HG03025 (cell line): ENCODE results near the gene MRPS9.
A peak's percentile ranks its signal among the peaks of the same experiment; 100 is the strongest.

Experiments
- ATAC-seq: cut with Tn5 transposase; IDR thresholded peaks from one replicate; pipeline ENCODE4 v1.9.1; 2021; ENCODE audit warnings: mild to moderate bottlenecking, moderate library complexity; ENCODE audit not compliant: unreplicated experiment, low FRiP score

The MRPS9 gene

DNA sequence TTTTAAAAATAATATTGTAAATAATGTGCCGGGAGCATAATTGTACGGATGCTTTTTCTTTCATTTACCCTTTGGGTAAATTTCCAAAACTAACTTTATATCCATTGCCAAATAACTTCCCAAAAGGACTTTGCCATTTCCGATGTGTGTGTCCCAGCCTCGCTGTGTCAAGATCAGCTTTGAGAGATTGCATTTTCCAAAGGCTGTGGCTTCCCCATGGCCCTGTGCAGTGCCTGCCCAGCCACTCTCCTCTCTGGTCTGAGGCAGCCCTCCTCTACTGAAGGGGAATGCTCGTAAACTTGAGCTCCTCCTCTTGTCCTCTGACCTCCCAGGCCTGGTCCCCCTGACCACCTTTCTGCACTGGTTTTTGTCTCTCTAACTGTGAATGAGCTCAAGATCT is 78.5 kb downstream of the MRPS9 start:
- ATAC-seq, result no peak

DNA sequence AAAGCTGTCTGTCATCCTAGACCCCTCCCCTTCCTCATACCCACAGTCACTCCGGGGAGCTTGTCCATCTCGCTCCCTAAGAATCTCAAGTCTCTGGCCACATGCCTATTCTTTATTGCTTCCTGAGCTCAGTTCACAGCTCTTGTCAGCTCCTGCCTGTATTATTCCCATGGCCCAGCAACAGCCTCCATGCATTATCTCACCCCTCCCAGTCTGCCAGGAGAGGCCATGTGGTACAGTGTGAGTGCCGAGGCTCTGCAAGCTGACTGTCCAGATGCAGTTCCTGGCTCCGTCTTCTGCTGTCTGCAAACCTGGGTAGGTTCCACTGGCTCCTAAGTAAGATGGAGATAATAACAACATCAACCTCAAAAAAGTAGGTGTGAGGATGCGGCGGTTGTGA is 79.7 kb downstream of the MRPS9 start:
- ATAC-seq, result no peak

DNA sequence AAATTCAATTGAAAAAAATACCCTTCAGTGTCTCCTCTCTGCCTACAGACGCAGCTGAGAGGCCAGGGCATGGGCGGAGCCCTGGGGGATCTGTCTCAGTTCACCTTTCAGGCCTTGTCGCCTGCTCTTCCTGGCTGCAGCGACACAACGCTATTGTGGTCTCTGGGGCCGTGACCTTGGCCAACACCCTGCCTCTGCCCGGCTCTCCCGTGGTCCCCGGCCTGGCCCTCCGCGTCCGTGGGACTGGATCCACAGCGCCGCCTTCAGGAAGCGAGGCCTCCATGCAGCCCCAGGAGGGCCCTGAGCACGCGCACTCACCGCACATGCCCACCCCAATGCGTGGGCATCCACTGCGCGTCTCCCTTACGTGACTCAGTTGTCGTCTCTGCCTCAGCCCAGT is 81.1 kb downstream of the MRPS9 start:
- no peak for ATAC-seq

DNA sequence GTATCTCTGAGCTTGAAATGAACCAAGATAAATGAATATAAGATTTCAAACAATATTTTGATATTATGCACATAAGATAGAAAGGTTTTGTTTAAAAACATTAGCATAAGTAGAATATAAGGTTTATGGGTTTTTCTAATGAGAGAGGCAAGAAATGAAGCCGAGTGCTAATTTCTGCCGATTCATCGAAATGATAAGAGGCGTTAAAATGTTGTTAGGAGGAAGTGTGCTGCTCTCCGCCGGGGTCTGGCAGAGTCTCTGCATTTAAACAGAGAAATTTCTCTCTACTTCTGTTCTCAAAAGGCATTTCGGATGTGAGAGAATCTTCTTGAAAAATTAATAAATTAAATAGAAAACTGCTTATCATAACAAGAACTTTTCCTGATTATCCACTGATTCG is 83.6 kb downstream of the MRPS9 start:
- ATAC-seq, result no peak

DNA sequence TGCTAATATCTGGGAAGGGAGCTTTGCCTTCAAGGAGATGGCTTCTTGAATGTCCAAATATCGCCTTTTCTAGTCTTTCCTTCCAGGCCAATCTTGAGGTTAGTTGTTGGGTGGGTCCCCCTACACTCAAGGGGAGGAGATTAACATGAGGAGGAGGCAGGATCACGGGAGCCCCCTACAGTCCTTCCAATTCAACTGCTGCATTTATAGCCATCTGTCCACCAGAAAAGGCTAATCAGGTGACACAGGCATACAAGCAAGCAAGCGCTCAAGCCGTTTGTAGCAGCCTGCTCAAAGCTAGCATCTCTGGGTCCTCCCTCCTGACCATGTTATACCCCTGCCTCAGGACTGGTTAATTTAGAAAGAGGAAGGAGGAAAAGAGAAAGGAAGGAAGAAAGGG is 87.6 kb downstream of the MRPS9 start:
- no peak for ATAC-seq

DNA sequence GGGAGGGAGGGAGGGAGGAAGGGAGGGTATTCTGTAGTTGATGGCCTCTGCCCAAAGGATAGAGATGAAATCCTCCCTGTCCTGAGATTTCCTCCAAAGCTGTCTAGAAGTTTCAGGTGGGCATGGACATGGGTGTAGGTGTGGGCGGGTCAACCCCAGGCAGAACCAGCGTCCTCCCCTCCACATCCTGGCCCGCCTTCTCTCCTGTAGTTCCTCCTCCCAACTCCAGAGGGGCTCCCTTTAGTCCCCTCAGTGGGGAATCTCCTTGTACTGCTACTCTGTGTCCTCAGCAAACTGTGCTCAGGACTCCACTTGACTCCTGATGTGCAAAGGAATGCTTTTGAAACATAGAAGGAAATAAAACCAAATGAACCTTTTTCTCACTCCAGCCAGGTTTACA is 88.1 kb downstream of the MRPS9 start:
- ATAC-seq, result no peak

DNA sequence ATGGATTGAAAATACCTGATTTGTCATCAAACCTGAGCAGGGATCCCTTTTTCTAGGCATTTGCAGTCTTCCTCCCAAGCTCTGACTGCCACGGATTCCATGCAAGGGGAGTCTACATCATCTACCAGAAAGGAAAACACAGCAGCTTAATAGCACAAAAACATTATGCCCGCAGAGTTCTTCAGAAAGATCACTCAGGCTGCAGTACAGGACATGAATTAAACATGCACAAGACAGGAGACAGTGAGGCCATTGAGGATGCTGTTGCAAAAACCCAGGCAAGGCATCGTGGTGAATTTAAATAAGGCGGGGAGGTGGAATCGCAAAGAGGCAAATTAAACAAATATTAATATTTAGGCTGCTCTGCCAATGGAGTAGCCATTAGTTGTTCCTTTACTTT is 88.5 kb downstream of the MRPS9 start:
- no peak for ATAC-seq

DNA sequence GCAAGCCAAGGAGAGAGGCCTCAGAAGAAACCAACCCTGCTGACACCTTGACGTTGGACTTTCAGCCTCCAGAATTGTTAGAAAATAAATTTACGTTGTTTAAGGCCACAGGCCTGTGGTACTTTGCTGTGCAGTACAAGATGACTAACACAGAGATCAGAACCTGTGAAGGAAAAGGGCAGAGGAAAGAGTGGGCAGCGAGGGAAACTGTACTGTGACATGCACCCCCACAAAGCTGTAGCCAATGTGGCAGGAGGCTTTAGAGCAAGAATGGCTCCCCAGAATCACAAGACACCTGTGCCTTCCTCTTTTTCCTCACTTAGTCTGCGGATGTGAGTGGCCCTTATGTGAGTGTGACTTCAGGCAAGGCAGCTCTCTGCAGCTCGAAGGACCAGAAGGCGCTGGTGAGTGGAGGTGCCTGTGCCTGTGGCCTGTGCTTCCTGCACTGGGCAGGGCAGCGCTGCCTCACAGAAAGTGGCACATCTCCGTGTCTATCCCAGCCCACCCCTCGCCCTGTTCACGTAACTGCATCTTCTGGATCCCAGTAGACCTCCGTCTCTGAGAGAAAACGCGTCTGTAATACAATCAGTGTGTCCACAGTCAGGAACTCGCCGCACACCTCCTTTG is 89.5 kb downstream of the MRPS9 start:
- no peak for ATAC-seq

DNA sequence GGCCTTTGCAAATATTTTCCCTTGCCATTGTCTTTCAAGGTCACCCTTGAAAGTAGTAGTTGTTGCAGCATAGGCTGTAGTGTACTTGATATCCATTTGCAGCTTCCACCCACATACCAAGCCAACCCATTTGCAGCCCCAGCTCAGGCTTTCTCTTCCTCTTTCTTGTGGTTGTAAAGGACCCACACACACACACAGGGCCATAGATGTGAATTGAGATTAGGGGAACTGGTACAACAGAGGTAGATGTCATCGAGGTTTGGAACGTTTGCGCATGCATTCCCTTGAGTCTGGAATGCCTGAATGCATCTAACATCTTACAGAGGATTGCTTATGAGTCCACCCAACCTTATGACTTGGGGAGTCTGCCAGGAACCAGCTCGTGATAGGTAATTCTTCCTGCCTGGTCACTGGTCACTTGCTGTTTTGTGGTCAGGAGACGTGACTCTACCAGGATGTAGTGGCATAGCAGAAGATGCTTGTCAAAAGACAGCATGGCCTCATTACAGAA is 91.9 kb downstream of the MRPS9 start:
- peak; percentile 99 for ATAC-seq

DNA sequence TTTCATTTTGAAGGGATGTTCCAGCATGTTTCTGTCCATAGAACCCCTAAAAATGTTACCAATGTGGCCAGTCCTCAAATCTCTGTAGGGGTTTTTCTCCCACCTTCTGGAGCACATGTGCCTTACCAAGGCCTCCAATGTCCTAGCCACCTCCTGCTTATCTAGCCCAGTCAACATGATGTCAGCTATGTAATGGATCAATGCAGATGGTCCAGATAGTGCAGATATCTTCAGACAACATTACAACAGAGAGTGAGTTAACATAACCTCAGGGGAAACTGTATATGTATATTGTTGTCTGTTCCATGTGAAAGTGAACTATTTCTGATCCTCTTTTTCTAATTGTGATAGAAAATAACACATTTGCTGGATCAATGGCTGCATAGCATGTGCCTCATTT is 92.7 kb downstream of the MRPS9 start:
- ATAC-seq, result no peak

DNA sequence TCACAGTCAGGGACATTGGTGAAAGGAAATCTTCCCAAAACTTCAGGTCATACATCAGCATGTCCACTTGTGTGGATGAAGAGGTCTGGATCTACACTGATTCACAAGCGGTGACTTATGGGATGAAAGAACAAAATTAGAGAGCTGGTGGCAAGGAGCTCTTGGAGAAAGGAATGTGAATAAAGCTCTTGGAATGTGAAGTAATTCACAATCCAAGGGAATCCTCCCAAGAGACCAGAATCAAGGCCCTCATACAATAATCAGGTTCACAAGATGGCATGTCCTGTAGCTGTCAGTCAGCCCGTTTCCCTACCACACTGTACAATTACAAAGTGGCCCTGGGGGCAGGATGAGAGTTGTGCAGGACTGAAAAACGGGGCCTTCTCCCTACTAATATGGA is 96.2 kb downstream of the MRPS9 start:
- no peak for ATAC-seq

DNA sequence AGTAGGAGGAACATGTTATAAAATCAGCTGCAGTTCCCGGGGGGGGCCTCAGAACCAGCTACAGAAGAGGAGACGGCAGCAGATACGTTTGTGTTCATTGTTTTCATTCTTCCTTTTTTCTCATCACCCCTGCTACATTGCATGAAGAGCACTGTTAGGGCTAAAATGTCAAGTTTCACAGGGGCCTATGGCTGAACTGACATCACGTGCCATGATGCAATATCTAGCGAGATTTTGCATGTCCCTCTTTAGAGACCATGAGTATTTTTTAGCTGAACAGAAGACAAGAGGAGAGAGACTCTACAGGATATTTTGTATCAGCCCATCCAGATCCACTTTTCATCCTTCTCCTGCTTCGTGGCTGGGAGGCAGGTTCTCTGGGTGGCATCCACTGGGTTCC is 97.6 kb downstream of the MRPS9 start:
- no peak for ATAC-seq

DNA sequence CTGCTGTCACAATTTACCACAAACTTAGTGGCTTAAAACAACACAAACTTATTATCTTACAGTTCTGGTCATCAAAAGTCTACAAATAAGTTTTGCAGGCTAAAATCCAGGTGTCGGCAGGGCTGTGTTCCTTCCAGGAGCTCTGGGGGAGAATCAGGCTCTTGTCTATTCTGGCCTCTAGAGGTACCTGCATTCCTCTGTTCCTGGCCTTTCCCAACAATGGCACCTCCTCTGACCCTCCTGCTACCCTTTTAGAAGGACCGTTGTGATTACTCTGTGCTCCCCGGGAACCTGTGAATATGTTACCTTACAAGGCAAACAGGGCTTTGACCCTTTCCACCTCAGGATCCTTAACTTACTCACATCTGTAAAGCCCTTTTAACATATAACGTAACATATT is 98.5 kb downstream of the MRPS9 start:
- no peak for ATAC-seq

DNA sequence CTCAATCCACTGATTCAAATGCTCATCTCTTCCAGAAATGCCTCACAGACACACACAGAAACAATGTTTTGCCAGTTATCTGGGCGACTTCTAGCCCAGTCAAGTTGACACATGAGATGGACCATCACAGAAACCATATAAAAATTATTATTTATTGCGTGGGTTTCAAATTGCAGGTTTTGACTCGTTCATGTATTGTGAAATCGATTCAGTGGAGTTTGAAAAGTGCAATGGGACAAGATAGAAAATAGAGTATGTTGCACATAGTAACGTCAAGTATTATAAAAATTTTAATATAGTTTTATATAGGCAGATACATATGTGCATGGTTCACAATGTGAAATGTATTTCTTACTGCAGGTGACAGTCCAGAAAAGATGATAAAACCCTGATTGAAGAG is 100.8 kb downstream of the MRPS9 start:
- ATAC-seq, result no peak

DNA sequence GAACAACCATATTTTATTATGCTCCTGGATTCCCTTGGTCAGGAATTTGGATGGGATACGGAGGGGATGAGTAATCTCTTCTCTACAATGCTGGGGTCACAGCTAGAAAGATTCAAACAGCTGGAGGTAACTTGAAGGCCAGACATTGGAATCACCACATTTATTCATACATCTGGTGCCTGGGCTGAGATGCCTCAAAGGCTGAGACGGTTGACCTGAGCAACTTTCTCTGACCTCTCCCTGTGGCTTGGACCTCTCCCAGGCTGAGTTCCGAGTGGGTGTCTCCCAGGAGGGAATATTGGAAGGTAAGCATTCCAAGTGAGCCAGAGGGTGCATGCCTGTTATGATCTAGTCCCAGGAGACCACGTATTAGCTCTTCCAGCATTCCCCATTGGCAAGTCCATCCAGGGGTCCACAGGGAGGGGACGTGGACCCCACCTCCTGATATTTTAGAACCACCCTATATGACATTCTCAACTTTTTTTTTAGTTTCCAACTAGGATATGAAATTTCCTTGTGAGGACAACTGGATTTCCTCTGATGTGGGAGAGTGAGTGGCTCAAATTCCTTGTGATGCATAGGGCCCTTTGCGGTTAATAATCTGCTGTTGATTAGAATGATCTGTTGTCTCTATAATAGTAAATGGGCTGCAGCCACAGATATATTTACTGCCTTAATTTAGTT is 101.8 kb downstream of the MRPS9 start:
- ATAC-seq, result no peak

DNA sequence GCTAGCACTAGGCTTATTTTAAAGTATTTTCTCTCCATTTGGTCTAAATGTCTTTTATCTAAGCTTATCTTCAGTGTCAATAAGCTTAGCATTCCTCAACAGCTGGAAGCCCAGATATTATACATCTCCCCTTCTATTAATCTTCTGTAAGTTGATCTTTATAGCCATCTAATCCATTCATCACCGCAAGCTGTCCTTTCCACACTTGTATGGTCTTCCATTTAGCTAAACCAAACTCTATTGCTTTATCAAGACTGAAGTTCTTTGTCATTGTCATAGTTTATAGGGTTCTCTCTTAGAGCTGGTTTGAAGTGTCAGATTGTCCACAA is 102.3 kb downstream of the MRPS9 start:
- no peak for ATAC-seq

DNA sequence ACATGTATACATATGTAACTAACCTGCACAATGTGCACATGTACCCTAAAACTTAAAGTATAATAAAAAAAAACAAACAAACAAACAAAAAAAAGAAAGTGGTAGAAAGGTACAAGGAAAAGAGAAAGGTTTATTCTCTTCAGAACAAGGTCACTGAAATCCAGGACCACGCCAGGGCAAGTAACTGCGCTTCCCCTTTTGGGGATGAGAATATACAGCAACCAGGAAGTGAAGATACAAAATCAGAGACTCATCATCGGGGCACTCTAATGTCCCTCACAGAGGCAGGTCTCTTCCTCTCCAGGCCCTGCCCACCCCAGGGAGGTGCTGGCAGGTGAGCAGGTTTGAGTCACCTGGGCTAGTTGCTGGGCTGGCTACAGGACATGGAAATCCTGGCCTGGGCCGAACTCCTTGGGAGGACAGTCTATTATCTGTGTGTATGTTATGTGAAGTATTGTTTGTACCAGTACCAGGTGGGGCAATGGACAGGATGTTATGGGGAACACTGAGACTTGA is 103.3 kb downstream of the MRPS9 start:
- ATAC-seq, result no peak

DNA sequence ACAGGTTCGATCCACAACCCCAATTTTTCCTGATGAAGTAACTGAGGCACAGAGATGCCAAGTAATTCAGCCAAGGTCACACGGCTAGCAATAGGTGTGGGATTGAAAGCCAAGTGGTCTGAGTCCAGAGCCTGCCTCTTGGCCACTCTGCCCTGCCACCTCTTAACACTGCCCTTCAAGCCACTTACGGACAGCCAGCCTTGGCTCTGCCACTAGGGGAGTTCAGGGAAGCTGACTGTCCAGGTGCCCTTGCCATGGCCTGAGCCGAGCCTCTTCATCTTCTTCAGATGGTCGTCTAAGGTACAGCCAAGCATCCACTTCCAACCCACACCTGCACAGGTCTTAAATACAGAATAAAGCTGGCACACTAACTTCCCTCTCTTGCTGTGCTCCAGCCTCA is 104.4 kb downstream of the MRPS9 start:
- ATAC-seq, result no peak

DNA sequence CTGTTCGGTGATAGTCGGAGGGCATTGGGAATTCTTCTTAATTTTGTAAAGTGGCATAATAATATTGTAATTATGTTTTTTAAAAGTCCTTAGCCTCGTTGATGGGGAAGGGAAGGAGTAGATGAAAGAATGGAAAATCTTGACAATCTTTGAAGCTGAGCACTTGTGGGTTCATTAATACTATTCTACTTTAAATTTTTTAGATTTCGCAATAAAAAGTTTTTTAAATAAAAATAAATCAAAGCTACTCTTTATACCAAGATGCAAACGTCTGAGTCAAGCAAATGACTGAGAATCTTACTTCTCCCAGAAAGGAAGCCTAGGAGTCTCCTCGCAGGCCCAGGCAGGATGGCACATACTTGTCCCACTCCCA is 105.2 kb downstream of the MRPS9 start:
- ATAC-seq, result no peak

DNA sequence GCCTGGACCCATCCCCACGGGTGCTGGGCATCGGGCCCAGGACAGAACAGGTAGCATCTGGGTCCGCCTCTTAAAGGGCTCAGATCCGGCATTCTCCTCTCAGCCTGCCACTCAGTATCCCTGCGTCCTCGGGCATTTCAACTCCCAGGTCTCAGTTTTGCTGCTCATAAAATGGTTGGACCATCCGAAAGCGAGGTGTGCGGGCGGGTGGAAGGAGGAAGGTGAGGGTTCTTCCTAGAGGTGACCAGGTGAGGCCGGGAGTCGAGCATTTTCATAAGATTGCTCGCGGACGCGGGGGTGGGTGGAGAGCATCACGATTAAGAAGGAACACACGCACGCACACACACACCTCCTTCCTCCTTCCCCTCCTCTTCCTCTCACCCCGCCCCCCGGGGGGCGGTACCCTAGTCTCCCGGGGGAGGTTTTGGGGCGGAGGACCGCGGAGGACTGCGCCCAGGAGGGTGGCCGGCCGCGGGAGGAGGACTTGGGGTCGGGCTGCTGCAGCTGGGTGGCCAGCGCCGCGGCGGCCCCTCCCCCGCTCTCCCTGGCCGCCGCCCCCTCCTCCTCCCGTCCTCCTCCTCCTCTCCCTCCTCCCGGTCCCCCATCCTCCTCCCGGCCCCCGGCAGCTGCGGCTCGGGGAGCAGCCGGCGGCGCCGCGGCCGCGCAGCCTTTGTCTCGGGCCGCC is 105.7 kb downstream of the MRPS9 start:
- ATAC-seq, result no peak

DNA sequence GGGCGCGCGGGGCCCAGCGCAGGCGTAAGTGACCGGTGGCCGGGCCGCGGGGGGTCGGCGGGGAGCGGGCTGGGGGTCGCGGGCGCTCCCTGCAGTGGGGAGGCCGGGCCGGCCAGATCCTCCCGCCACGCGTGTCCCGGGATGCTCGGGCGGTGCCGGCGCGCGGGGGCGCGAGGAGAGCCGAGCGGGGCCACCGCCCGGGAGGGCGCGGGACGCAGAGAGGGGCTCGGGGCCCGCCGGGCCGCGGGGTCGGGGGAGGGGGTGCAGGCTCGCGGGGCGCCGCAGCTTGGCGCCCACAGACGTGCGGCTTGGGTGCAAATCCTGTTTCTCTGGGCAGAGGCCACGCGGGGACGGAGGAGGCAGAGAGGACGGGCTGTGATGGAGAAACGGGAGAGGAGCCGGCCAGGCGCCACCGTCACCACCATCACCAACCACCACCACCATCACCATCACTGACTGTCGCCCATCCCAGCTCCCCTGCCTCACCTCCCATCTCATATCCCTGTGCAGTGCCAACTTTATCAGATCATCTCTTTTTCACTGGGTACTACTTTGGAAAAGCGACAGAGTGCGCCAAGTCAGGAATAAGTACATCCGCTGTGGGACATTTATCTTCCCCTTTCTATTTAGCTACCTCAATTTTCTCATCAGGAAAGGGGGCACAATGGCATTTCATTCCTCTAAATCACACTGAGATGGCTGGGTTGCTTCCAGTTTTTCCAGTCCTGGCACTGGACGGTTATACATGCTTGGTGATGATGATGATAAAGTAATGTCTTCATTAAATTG is 106.5 kb downstream of the MRPS9 start:
- ATAC-seq, result no peak
